ENCODE results near the gene FOXL2. TPM values are rescaled to one million over a fixed set of nuclear protein-coding genes. Genes with fewer than 3 reads are reported as not detected.

Gene FOXL2
- total RNA-seq, 2 donors from 2014 or later: 0.11 to 0.24 TPM

GRCh38 chr3:138916824-138917223 lies 30.1 kb downstream of the FOXL2 start:
- Histone ChIP-seq H3K27me3 (ENCODE audit: control insufficient read depth, insufficient read depth, low read length, poor library complexity, severe bottlenecking) (no peaks in the 10 kb centered on the region), H3K4me3 (ENCODE audit: low read length) (no peak overlapping the region), H3K9ac (ENCODE audit: extremely low read depth, low read length, poor library complexity, severe bottlenecking) (no peak overlapping the region), H3K27ac (ENCODE audit: low read depth, low read length) (no peak overlapping the region), H3K36me3 (ENCODE audit: control insufficient read depth, insufficient read depth, low read length) (no peaks in the 10 kb centered on the region), H3K9me3 (ENCODE audit: control insufficient read depth, low read length) (no peaks in the 10 kb centered on the region), H3K4me1 (ENCODE audit: control insufficient read depth, insufficient read depth, low read length) (no peaks in the 10 kb centered on the region)
- Mint-ChIP-seq H3K4me3 (no peak overlapping the region), H3K9me3 (no peaks in the 10 kb centered on the region), H3K27me3 (ENCODE audit: insufficient read depth) (peaks cover 2% of the 10 kb centered on the region), H3K27ac (no peak overlapping the region), H3K36me3 (ENCODE audit: low read depth) (no peaks in the 10 kb centered on the region), H3K4me1 (peaks cover 15% of the 10 kb centered on the region)
- no peak for TF ChIP-seq CTCF (conservative IDR thresholded peaks at IDR 0.05)
- DNase-seq: no peak
- WGBS, 2 experiments (ENCODE audit: insufficient coverage in 1 of 2, insufficient read length in 1 of 2): 88 to 89% methylated on average over 1 to 2 of the region's 2 CpGs

GRCh38 chr3:138915503-138916498 lies 31.1 kb downstream of the FOXL2 start:
- Histone ChIP-seq H3K9ac (ENCODE audit: extremely low read depth, low read length, poor library complexity, severe bottlenecking) (peak overlapping the region; percentile 92), H3K27ac (ENCODE audit: low read depth, low read length) (peak overlapping the region; percentile 79), H3K4me1 (ENCODE audit: control insufficient read depth, insufficient read depth, low read length) (no peaks in the 10 kb centered on the region), H3K9me3 (ENCODE audit: control insufficient read depth, low read length) (no peaks in the 10 kb centered on the region), H3K4me3 (ENCODE audit: low read length) (peak overlapping the region; percentile 89), H3K36me3 (ENCODE audit: control insufficient read depth, insufficient read depth, low read length) (no peaks in the 10 kb centered on the region), H3K27me3 (ENCODE audit: control insufficient read depth, insufficient read depth, low read length, poor library complexity, severe bottlenecking) (no peaks in the 10 kb centered on the region)
- no peaks in the 10 kb centered on the region for H3K36me3 Mint-ChIP-seq (ENCODE audit: low read depth)
- H3K27ac Mint-ChIP-seq: peak overlapping the region; percentile 86
- H3K4me3 Mint-ChIP-seq: peak overlapping the region; percentile 63
- peak; percentile 98 for DNase-seq
- WGBS, 2 experiments (ENCODE audit: insufficient coverage in 1 of 2, insufficient read length in 1 of 2): 3 to 7% methylated on average over 19 to 66 of the region's 68 CpGs
- H3K9me3 Mint-ChIP-seq: no peaks in the 10 kb centered on the region
- peaks cover 11% of the 10 kb centered on the region for H3K4me1 Mint-ChIP-seq
- peak; percentile 92 for TF ChIP-seq CTCF (conservative IDR thresholded peaks at IDR 0.05)
- H3K27me3 Mint-ChIP-seq (ENCODE audit: insufficient read depth): peaks cover 2% of the 10 kb centered on the region

- peak overlapping the region; percentile 63 for H3K4me3 Mint-ChIP-seq
- H3K27me3 Mint-ChIP-seq (ENCODE audit: insufficient read depth): peaks cover 2% of the 10 kb centered on the region
- Histone ChIP-seq H3K4me3 (ENCODE audit: low read length) (peak overlapping the region; percentile 89), H3K9ac (ENCODE audit: extremely low read depth, low read length, poor library complexity, severe bottlenecking) (peak overlapping the region; percentile 92), H3K9me3 (ENCODE audit: control insufficient read depth, low read length) (no peaks in the 10 kb centered on the region), H3K27me3 (ENCODE audit: control insufficient read depth, insufficient read depth, low read length, poor library complexity, severe bottlenecking) (no peaks in the 10 kb centered on the region), H3K36me3 (ENCODE audit: control insufficient read depth, insufficient read depth, low read length) (no peaks in the 10 kb centered on the region), H3K4me1 (ENCODE audit: control insufficient read depth, insufficient read depth, low read length) (no peaks in the 10 kb centered on the region), H3K27ac (ENCODE audit: low read depth, low read length) (no peak overlapping the region)
- H3K9me3 Mint-ChIP-seq: no peaks in the 10 kb centered on the region
- no peak for DNase-seq
- no peak for TF ChIP-seq CTCF (conservative IDR thresholded peaks at IDR 0.05)
- H3K4me1 Mint-ChIP-seq: peaks cover 14% of the 10 kb centered on the region
- WGBS, 2 experiments (ENCODE audit: insufficient coverage in 1 of 2, insufficient read length in 1 of 2): 14 to 29% methylated on average over 12 to 19 of the region's 19 CpGs
- H3K36me3 Mint-ChIP-seq (ENCODE audit: low read depth): no peaks in the 10 kb centered on the region
- peak overlapping the region; percentile 86 for H3K27ac Mint-ChIP-seq
These were observed 32.0 kb downstream of the FOXL2 start for GRCh38 chr3:138914870-138915502.
